ENCODE results near the gene PSMD12.
"Not testable (repeated sequence)": the region's sequence is repeated elsewhere in the genome, so short reads cannot be mapped to it uniquely, and the experiment has no call there.

Gene PSMD12

DNA sequence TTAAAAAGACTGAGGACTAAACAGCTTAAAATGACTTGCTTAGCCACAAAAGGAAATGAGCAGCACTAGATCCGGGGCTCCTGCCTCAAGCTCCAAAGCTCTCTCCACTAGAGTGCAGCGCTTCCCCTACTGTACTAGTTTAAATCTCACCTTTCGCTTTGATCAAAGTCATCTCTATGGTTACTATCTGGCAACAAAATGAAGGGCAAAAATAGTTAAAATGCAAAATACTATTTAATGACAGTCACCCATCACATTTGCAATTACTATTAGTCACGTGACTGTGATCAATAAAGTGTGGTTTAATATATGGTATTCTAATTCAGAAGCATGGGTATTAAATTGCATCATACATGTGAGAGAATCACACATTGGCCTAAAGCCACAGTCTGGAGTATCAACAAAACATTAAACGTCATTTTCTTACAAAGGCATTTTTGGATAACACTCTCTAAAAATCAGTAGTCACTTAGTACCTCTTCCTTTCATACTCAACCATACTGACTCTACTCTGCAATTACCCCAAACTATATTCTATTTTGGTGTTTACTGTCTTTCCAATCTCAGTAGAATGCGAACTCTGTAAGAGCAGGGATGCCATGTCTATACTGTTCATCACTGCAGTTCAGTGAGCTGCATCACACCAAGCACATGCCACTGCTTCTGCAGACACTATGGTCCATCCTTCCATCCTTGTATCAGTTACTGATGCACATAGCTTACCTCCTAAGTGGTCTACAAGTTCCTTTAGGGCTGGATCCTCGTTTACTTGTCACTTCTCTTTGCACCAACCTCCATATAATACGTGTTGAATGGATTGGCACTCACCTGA is 6.2 kb downstream of the PSMD12 start:
- DNase-seq (ENCODE audit: low read depth in 4 of 4, low spot score in 1 of 4): peak in 1 of 4 experiments; percentile 32

GRCh38 chr17:67358612-67359011 is 7.8 kb downstream of the PSMD12 start:
- DNase-seq (ENCODE audit: low read depth in 4 of 4, low spot score in 1 of 4): no peak

- no peak for DNase-seq (ENCODE audit: low read depth in 4 of 4, low spot score in 1 of 4)
These were observed 12.3 kb downstream of the PSMD12 start for GRCh38 chr17:67353929-67354574.

DNA sequence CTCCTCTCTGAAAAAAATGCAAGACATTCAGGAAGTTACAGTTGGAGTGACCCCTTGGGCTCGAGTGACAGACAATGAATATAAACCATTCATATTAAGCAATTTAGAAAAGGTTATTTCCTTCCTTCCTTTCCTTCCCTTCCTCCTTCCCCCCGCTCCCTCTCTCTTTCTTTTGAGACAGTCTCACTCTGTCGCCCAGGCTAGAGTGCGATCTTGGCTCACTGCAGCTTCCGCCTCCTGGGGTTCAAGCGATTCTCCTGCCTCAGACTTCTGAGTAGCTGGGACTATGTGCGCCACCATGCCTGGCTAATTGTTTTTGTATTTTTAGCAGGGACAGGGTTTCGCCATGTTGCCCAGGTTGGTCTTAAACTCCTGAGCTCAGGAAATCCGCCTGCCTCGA is 13.2 kb downstream of the PSMD12 start:
- DNase-seq (ENCODE audit: low read depth in 4 of 4, low spot score in 1 of 4): no peak

DNA sequence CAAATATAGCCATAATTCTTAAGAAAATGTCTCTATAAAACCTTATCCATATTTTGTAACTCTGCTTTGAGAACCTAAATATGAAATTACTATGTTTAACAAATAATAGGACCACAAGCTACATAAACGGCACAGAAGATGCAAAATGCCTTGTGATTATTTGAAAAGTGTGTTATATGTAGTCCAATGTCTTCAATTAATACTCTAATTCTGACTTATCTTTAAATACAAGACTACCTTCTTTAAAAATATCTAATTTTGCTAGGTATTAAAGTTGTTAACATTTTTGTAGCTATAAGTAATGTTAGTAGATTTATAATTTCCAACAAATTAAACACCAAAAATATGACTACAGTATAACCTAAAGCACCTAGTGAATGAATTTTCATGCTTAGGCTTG is 17.0 kb downstream of the PSMD12 start:
- no peak for DNase-seq (ENCODE audit: low read depth in 4 of 4, low spot score in 1 of 4)

GRCh38 chr17:67347826-67348225 is 18.6 kb downstream of the PSMD12 start:
- DNase-seq (ENCODE audit: low read depth in 4 of 4, low spot score in 1 of 4): no peak

- DNase-seq (ENCODE audit: low read depth in 4 of 4, low spot score in 1 of 4): no peak
These were observed 23.1 kb downstream of the PSMD12 start for GRCh38 chr17:67343237-67343636.

DNA sequence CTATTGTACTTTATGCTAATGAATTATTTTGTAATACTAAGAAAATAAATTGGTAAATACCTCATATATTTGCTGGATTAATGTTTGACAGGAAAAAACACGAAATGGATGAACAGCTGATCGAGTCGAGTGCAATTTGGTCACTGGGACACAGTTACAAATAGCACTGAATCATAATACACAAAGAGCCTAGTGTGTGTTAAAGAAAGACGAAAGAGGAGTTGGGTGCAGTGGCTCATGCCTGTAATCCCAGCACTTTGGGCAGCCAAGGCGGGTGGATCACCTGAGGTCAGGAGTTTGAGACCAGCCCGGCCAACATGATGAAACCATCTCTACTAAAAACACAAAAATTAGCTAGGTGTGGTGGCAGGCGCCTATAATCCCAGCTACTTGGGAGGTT is 28.0 kb downstream of the PSMD12 start:
- DNase-seq (ENCODE audit: low read depth in 4 of 4, low spot score in 1 of 4): not testable (repeated sequence)

- DNase-seq (ENCODE audit: low read depth in 4 of 4, low spot score in 1 of 4): no peak
These were observed 29.5 kb downstream of the PSMD12 start for GRCh38 chr17:67336859-67337258.

DNA sequence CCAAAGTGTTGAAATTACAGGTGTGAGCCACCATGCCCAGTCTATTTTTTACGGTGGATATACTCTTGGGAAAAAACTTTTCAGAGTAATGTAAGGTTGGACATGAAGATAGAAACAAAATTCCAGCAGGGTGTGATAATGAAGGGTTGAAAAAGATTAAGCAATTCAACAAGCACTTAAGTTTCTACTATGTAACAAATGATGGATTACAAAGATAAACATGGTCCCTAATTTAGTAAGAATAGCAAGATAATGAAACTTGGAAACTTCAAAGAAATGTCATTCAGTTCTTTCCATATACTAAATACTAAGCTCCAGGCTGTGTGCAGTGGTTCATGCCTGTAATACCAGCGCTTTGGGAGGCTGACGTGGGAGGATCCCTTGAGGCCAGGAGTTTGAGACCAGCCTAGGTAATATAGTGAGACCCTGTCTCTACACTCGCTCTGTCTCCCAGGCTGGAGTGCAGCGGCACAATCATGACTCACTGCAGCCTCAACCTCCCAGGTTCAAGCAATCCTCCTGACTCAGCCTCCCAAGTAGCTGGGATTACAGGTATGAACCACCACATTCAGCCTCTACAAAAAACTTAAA is 31.0 kb downstream of the PSMD12 start:
- DNase-seq (ENCODE audit: low read depth in 4 of 4, low spot score in 1 of 4): no peak

- DNase-seq (ENCODE audit: low read depth in 4 of 4, low spot score in 1 of 4): not testable (repeated sequence)
These were observed 34.2 kb downstream of the PSMD12 start for GRCh38 chr17:67332162-67332508.

DNA sequence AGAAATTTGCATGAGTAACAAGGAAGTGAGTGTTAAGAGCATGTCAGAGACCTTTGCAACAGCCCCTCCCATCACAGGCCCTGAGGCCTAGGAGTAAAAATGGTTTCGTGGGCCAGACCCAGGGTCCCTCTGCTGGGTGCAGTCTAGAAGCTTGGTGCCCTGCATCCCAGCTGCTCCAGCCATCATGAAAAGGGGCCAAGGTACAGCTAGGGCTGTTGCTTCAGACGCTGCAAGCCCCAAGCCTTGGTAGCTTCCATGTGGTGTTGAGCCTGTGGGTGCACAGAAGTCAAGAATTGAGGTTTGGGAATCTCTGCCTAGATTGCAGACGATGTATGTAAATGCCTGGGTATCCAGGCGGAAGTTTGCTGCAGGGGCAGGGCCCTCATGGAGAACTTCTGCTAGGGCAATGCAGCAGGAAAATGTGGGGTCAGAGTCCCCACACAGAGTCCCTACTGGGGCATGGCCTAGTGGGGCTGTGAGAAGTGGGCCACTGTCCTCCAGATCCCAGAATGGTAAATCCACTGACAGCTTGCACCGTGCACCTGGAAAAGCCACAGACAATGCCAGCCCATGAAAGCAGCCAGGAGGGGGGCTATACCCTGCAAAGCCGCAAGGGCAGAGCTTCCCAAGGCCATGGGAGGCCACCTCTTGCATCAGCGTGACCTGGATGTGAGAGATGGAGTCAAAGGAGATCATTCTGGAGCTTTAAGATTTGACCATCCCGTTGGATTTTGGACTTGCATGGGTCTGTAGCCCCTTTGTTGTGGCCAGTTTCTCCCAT is 34.8 kb downstream of the PSMD12 start:
- DNase-seq (ENCODE audit: low read depth in 4 of 4, low spot score in 1 of 4): not testable (repeated sequence)

- DNase-seq (ENCODE audit: low read depth in 4 of 4, low spot score in 1 of 4): no peak
These were observed 38.4 kb downstream of the PSMD12 start for GRCh38 chr17:67328026-67328425.

DNA sequence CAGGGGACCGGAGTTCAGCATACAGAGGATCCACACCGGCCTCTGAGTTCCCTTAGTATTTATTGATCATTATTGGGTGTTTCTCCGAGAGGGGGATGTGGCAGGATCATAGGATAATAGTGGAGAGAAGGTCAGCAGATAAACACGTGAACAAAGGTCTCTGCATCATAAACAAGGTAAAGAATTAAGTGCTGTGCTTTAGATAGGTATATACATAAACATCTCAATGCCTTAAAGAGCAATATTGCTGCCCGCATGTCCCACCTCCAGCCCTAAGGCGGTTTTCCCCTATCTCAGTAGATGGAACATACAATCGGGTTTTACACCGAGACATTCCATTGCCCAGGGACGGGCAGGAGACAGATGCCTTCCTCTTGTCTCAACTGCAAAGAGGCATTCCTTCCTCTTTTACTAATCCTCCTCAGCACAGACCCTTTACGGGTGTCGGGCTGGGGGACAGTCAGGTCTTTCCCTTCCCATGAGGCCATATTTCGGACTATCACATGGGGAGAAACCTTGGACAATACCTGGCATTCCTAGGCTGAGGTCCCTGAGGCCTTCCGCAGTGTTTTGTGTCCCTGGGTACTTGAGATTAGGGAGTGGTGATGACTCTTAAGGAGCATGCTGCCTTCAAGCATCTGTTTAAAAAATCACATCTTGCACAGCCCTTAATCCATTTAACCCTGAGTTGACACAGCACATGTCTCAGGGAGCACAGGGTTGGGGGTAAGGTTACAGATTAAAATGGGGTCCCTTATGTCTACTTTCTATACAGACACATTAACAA is 39.2 kb downstream of the PSMD12 start:
- not testable (repeated sequence) for DNase-seq (ENCODE audit: low read depth in 4 of 4, low spot score in 1 of 4)

DNA sequence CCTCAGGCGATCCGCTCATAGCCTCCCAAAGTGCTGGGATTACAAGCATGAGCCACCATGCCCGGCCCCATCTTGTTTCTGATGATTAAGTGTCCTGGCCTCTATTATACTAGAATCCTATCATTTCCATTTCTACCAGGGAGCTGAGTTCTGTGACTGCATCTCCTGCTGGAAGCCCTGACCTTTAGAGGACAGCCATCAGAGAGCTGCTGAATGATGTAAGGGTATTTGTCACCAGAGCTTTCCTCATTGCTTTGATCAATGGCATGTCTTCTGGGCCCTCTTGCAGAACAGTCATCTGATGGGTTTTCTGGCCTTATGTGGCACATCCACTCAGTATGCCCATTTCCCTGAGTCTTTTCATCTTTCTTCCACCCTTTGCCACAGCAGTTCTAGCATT is 39.9 kb downstream of the PSMD12 start:
- DNase-seq (ENCODE audit: low read depth in 4 of 4, low spot score in 1 of 4): no peak

DNA sequence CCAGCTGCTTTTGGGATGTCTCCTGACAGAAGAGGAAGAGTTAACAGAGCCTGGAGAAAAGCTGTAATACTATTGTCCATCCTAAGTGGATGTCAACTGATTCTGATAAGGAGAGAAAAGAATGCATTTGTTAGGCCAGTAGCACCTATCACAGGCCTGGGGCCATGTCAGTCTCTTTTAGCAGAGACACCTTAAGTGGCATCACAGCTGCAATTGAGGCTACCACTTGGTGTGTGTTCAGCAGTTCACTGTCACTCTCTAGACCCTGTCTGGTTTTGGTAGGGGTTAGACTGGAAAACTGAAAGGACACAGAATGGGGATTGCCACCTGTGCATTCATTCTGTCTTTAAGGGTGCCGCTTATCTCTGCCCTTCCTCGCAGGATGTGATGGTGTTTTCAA is 42.0 kb downstream of the PSMD12 start:
- DNase-seq (ENCODE audit: low read depth in 4 of 4, low spot score in 1 of 4): no peak

- DNase-seq (ENCODE audit: low read depth in 4 of 4, low spot score in 1 of 4): no peak
These were observed 42.9 kb downstream of the PSMD12 start for GRCh38 chr17:67323445-67323844.

- DNase-seq (ENCODE audit: low read depth in 4 of 4, low spot score in 1 of 4): no peak
These were observed 44.2 kb downstream of the PSMD12 start for GRCh38 chr17:67322042-67322787.

- DNase-seq (ENCODE audit: low read depth in 4 of 4, low spot score in 1 of 4): not testable (repeated sequence)
These were observed 44.9 kb downstream of the PSMD12 start for GRCh38 chr17:67321486-67321885.

DNA sequence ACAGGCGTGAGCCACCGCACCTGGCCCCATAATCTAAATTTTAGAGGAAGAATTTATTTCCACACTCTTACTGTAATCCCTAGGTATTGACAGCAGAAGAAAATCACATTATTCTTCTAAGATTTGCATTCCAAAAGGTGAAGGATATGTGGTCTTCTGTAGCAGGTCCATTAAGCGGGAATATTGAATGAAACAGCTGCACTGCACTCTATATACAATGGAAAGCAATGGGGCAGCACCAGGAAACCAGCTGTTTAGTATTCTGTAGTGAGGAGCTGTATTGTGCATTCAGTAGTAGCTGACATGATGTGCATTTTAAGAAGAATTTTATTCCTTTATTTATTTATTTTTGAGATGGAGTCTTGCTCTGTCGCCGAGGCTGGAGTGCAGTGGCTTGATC is 49.6 kb downstream of the PSMD12 start:
- no peak for DNase-seq (ENCODE audit: low read depth in 4 of 4, low spot score in 1 of 4)
